GM12891 (cell line): ENCODE data around the gene SELENOS. TPM values are rescaled to one million over a fixed set of nuclear protein-coding genes. Genes with fewer than 3 reads are reported as not detected.

Experiments used
- DNase-seq: peaks from one replicate; pipeline ENCODE4 v3.0.0; 2011; ENCODE audit warnings: low spot score; ENCODE audit not compliant: insufficient read length
- FAIRE-seq: peaks from 2 replicates; lab custom pipeline; 2011; peaks lifted over from hg19 to GRCh38; lab: Jason Lieb, UNC
- PAX5 ChIP-seq: IDR thresholded peaks from 2 replicates; pipeline ENCODE4 v1.6.1; 2011; ENCODE audit warnings: low read length, moderate library complexity, mild to moderate bottlenecking; ENCODE audit not compliant: insufficient read depth, severe bottlenecking
- POLR2A ChIP-seq: IDR thresholded peaks from 2 replicates; pipeline ENCODE4 v1.6.1; 2011; ENCODE audit warnings: low read depth, low read length, control low read depth
- POLR2AphosphoS5 ChIP-seq: IDR thresholded peaks from 2 replicates; pipeline ENCODE4 v1.6.1; 2011; ENCODE audit warnings: low read depth, low read length, control low read depth
- POU2F2 ChIP-seq: IDR thresholded peaks from 2 replicates; pipeline ENCODE4 v1.6.1; 2011; ENCODE audit warnings: low read depth, mild to moderate bottlenecking, control low read depth, low read length, moderate library complexity
- SPI1 ChIP-seq: IDR thresholded peaks from 2 replicates; pipeline ENCODE4 v1.6.1; 2011; ENCODE audit warnings: low read depth, low read length, control low read depth
- TAF1 ChIP-seq: IDR thresholded peaks from 2 replicates; pipeline ENCODE4 v1.6.1; 2011; ENCODE audit warnings: low read depth, low read length, control low read depth
- polyA plus RNA-seq: library from polyadenylated mRNA; unstranded; fragments of >200 nt; gene quantifications from one replicate; pipeline ENCODE4 v1.2.1, GENCODE V29; 2012; ENCODE audit warnings: low read depth, missing spikeins, inconsistent platforms; ENCODE audit not compliant: missing spikeins

The SELENOS gene
- 18.3 TPM for polyA plus RNA-seq

GRCh38 chr15:101277038-101277822 is at the start of gene SELENOS:
Gene SELENOS, minus strand, starts transcription at chr15:101277485. Its CDS starts 68 bp downstream, at chr15:101277417.
- TF ChIP-seq PAX5 (peak; percentile 89), TAF1 (peak; percentile 42; the same call in 1 of the 2 replicates), POLR2AphosphoS5 (no peak), SPI1 (no peak), POLR2A (no peak), POU2F2 (0 out of 2 replicates have a peak, but pooled peaks have one; percentile 7)
- DNase-seq (peak; percentile 86), FAIRE-seq (peak; percentile 96)

- DNase-seq (no peak), FAIRE-seq (no peak)
- no peak for TF ChIP-seq TAF1
- TF ChIP-seq SPI1: no peak
- TF ChIP-seq POU2F2: no peak
- TF ChIP-seq POLR2A: no peak
- TF ChIP-seq PAX5: no peak
- TF ChIP-seq POLR2AphosphoS5: no peak
Measured at GRCh38 chr15:101326462-101327146, 49.3 kb upstream of the SELENOS start.

GRCh38 chr15:101326026-101326315 is 48.7 kb upstream of the SELENOS start:
- TF ChIP-seq SPI1 (no peak), POU2F2 (no peak), PAX5 (no peak), TAF1 (no peak), POLR2A (no peak), POLR2AphosphoS5 (no peak)
- FAIRE-seq: no peak
- DNase-seq: no peak

GRCh38 chr15:101325263-101326025 is 48.2 kb upstream of the SELENOS start:
- FAIRE-seq: no peak
- TF ChIP-seq TAF1 (no peak), POU2F2 (no peak), POLR2AphosphoS5 (no peak), PAX5 (no peak), POLR2A (no peak), SPI1 (no peak)
- DNase-seq: no peak

GRCh38 chr15:101324524-101325177 is 47.4 kb upstream of the SELENOS start:
- TF ChIP-seq SPI1 (no peak), TAF1 (no peak), POU2F2 (no peak), PAX5 (no peak), POLR2AphosphoS5 (no peak), POLR2A (no peak)
- FAIRE-seq (no peak), DNase-seq (no peak)

- FAIRE-seq: no peak
- no peak for TF ChIP-seq TAF1
- no peak for TF ChIP-seq POU2F2
- TF ChIP-seq POLR2AphosphoS5: no peak
- TF ChIP-seq POLR2A: no peak
- TF ChIP-seq PAX5: no peak
- no peak for TF ChIP-seq SPI1
- DNase-seq: no peak
Measured at GRCh38 chr15:101323793-101324523, 46.7 kb upstream of the SELENOS start.

GRCh38 chr15:101322854-101323477 is 45.7 kb upstream of the SELENOS start:
- TF ChIP-seq SPI1: no peak
- TF ChIP-seq POU2F2: no peak
- TF ChIP-seq POLR2A: no peak
- TF ChIP-seq PAX5: no peak
- TF ChIP-seq POLR2AphosphoS5: no peak
- no peak for TF ChIP-seq TAF1
- FAIRE-seq (no peak), DNase-seq (no peak)
